CD14-positive monocyte (primary cell): ENCODE measurements around the gene DDAH1. TPM values are rescaled to one million over a fixed set of nuclear protein-coding genes. Genes with fewer than 3 reads are reported as not detected.

ENCODE experiments used
- DNase-seq, 3 donors: peaks; one replicate each; pipeline ENCODE4 v3.0.0-alpha.2; 2011 to 2022
- H2AFZ ChIP-seq: 2 replicates; pipeline ENCODE4 v1.6.0; 2012; ENCODE audit warnings: mild to moderate bottlenecking, low read depth, low read length, inconsistent platforms; ENCODE audit not compliant: insufficient read depth, poor library complexity, severe bottlenecking
- H3K27ac ChIP-seq, 2 donors: 1 replicate in 1 of 2; 2 replicates in 1 of 2; pipeline ENCODE4 v1.5.1; 2012 to 2013; ENCODE audit warnings: low read length in 2 of 2, control low read depth in 1 of 2, inconsistent platforms in 1 of 2, low read depth in 1 of 2, mild to moderate bottlenecking in 1 of 2
- H3K27me3 ChIP-seq, 2 donors: one replicate each; pipeline versions ENCODE4 v1.6.0 to v1.6.1; 2011 to 2013; ENCODE audit warnings: low read length in 2 of 2; ENCODE audit not compliant: control insufficient read depth in 2 of 2, insufficient read depth in 2 of 2
- H3K36me3 ChIP-seq, 2 donors: replicated peaks in 1 of 2; 1 replicate in 1 of 2; 2 replicates in 1 of 2; pipeline versions ENCODE4 v1.5.1 to v1.6.1; 2012 to 2013; ENCODE audit warnings: low read length in 2 of 2, control low read depth in 1 of 2, inconsistent platforms in 1 of 2, mild to moderate bottlenecking in 1 of 2; ENCODE audit not compliant: insufficient read depth in 2 of 2, control insufficient read depth in 1 of 2
- H3K4me1 ChIP-seq, 2 donors: 1 replicate in 1 of 2; 2 replicates in 1 of 2; pipeline versions ENCODE4 v1.5.1 to v1.6.1; 2012 to 2013; ENCODE audit warnings: low read length in 2 of 2, control low read depth in 1 of 2, inconsistent platforms in 1 of 2, mild to moderate bottlenecking in 1 of 2, moderate library complexity in 1 of 2; ENCODE audit not compliant: insufficient read depth in 2 of 2, control insufficient read depth in 1 of 2
- H3K4me2 ChIP-seq: replicated peaks from 2 replicates; pipeline ENCODE3; 2012; ENCODE audit warnings: low read length, moderate library complexity, mild to moderate bottlenecking; ENCODE audit not compliant: poor library complexity, severe bottlenecking; ENCODE audit errors: extremely low read depth
- H3K4me3 ChIP-seq, 3 experiments: fragments of 200-600 bp in 1 of 3; sonication (generic) in 1 of 3; replicated peaks in 1 of 3; 1 replicate in 2 of 3; 2 replicates in 1 of 3; pipeline ENCODE4 v1.5.1; 2011 to 2013; ENCODE audit warnings: low read length in 3 of 3, mild to moderate bottlenecking in 3 of 3, control low read depth in 2 of 3, low read depth in 2 of 3, inconsistent platforms in 1 of 3, moderate library complexity in 1 of 3
- H3K79me2 ChIP-seq: 2 replicates; pipeline ENCODE4 v1.6.0; 2012; ENCODE audit warnings: mild to moderate bottlenecking, control low read depth, inconsistent platforms, low read length, moderate library complexity; ENCODE audit not compliant: insufficient read depth
- H3K9ac ChIP-seq: 2 replicates; pipeline ENCODE4 v1.6.0; 2017; ENCODE audit warnings: low read length, mild to moderate bottlenecking; ENCODE audit not compliant: insufficient read depth, poor library complexity, severe bottlenecking
- H3K9me3 ChIP-seq, 2 donors: replicated peaks in 1 of 2; 1 replicate in 1 of 2; 2 replicates in 1 of 2; pipeline versions ENCODE4 v1.5.1 to v1.6.1; 2012 to 2013; ENCODE audit warnings: low read length in 2 of 2, control low read depth in 1 of 2; ENCODE audit not compliant: control insufficient read depth in 1 of 2, insufficient read depth in 1 of 2
- H4K20me1 ChIP-seq: 2 replicates; pipeline ENCODE4 v1.6.0; 2012; ENCODE audit warnings: mild to moderate bottlenecking, low read length, control low read depth, moderate library complexity; ENCODE audit not compliant: insufficient read depth
- H3K27ac Mint-ChIP-seq, 7 donors: one replicate each; pipeline ENCODE4 v1.8.0; 2020; ENCODE audit warnings: mild to moderate bottlenecking in 7 of 7, mixed read lengths in 7 of 7, moderate library complexity in 6 of 7, inconsistent platforms in 2 of 7
- H3K27me3 Mint-ChIP-seq, 3 donors: one replicate each; pipeline ENCODE4 v1.8.0; 2021 to 2022; ENCODE audit warnings: low read depth in 3 of 3, mild to moderate bottlenecking in 3 of 3, mixed read lengths in 3 of 3, moderate library complexity in 3 of 3, inconsistent platforms in 1 of 3
- H3K36me3 Mint-ChIP-seq, 2 donors: one replicate each; pipeline ENCODE4 v1.8.0; 2020; ENCODE audit warnings: mixed read lengths in 2 of 2, inconsistent platforms in 1 of 2, mild to moderate bottlenecking in 1 of 2
- H3K4me1 Mint-ChIP-seq: one replicate; pipeline ENCODE4 v1.8.0; 2020; ENCODE audit warnings: mild to moderate bottlenecking, mixed read lengths
- H3K4me3 Mint-ChIP-seq, 2 donors: one replicate each; pipeline ENCODE4 v1.8.0; 2020; ENCODE audit warnings: mild to moderate bottlenecking in 2 of 2, mixed read lengths in 2 of 2, moderate library complexity in 1 of 2
- H3K9me3 Mint-ChIP-seq, 7 donors: one replicate each; pipeline ENCODE4 v1.8.0; 2020 to 2022; ENCODE audit warnings: mixed read lengths in 7 of 7, mild to moderate bottlenecking in 6 of 7, moderate library complexity in 6 of 7, inconsistent platforms in 2 of 7
- WGBS: methylation state at CpG from one replicate; pipeline ENCODE4 v1.1.5; 2013; ENCODE audit warnings: missing lambda C conversion rate; ENCODE audit not compliant: insufficient coverage; 5-methylcytosine and 5-hydroxymethylcytosine counted together
- intact Hi-C, 2 donors: fragments of 100-400 bp; cut with micrococcal nuclease; formaldehyde crosslinking; loops; one replicate each; pipeline versions ENCODE4 v1.15.0 to v1.15.1; 2023
- polyA plus RNA-seq, 3 donors: library from polyadenylated mRNA; depleted of rRNA in 1 of 3; unstranded in 2 of 3; stranded (reverse) in 1 of 3; fragments of 300-500 nt in 2 of 3; fragments of >200 nt in 1 of 3; fragmentation: Illumina TruSeq in 2 of 3; gene quantifications; 1 replicate in 2 of 3; 2 replicates in 1 of 3; pipeline ENCODE4 v1.2.3, GENCODE V29; 2012 to 2021
- TF ChIP-seq, protein P1 (sequence below): fragments of 200-600 bp; IDR thresholded peaks from one replicate; pipeline ENCODE4 v1.8.0; 2022; ENCODE audit warnings: antibody characterized with exemption, mild to moderate bottlenecking

The DDAH1 gene
- polyA plus RNA-seq, 3 donors: not detected

DNA sequence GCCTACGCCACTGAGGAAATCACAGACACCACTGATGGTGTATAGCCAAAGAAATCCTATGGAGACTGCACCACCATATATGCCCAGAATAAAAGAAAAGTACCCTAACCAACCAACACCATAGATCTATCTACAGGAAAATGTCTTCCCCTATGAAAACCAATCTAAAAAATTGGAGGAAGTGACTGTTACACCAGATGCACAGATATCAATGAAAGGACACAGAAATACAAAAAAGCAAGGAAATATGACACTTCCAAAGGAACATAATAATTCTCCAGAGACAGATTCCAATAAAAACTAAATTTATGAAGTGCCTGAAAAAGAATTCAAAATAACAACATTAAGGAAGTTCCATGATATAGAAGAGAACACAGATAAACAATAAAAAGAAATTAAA, 131.8 kb downstream of the DDAH1 start:
- no peak overlapping the region for H3K4me3 ChIP-seq
- no peaks in the 10 kb centered on the region for H4K20me1 ChIP-seq
- H3K27me3 ChIP-seq: peaks cover 42 to 80% of the 10 kb centered on the region in 2 donors
- H3K27ac ChIP-seq: no peak overlapping the region
- H3K79me2 ChIP-seq: no peaks in the 10 kb centered on the region
- WGBS: 100% methylated on average over 1 of the region's 1 CpG
- H3K27ac Mint-ChIP-seq: no peak overlapping the region
- no peak for DNase-seq
- H3K4me2 ChIP-seq: no peak overlapping the region
- TF ChIP-seq, protein P1, sequence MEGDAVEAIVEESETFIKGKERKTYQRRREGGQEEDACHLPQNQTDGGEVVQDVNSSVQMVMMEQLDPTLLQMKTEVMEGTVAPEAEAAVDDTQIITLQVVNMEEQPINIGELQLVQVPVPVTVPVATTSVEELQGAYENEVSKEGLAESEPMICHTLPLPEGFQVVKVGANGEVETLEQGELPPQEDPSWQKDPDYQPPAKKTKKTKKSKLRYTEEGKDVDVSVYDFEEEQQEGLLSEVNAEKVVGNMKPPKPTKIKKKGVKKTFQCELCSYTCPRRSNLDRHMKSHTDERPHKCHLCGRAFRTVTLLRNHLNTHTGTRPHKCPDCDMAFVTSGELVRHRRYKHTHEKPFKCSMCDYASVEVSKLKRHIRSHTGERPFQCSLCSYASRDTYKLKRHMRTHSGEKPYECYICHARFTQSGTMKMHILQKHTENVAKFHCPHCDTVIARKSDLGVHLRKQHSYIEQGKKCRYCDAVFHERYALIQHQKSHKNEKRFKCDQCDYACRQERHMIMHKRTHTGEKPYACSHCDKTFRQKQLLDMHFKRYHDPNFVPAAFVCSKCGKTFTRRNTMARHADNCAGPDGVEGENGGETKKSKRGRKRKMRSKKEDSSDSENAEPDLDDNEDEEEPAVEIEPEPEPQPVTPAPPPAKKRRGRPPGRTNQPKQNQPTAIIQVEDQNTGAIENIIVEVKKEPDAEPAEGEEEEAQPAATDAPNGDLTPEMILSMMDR: no peak
- H3K9ac ChIP-seq: no peak overlapping the region
- H3K27me3 Mint-ChIP-seq: peaks cover 48 to 78% (median 54%) of the 10 kb centered on the region in 3 donors
- H3K4me3 Mint-ChIP-seq: peak overlapping the region in 1 of 2 donors; percentile 67
- H3K4me1 Mint-ChIP-seq: peaks cover 15% of the 10 kb centered on the region
- no peak overlapping the region for H2AFZ ChIP-seq
- peaks cover 0 to 8% of the 10 kb centered on the region in 2 donors for H3K36me3 Mint-ChIP-seq
- H3K36me3 ChIP-seq: no peaks in the 10 kb centered on the region
- H3K9me3 ChIP-seq: peaks cover 8 to 11% of the 10 kb centered on the region in 2 donors
- H3K9me3 Mint-ChIP-seq: peaks cover 12 to 23% (median 17%) of the 10 kb centered on the region in 7 donors
- H3K4me1 ChIP-seq: peaks cover 6 to 9% of the 10 kb centered on the region in 2 donors
- intact Hi-C loops: no loop called here

DNA sequence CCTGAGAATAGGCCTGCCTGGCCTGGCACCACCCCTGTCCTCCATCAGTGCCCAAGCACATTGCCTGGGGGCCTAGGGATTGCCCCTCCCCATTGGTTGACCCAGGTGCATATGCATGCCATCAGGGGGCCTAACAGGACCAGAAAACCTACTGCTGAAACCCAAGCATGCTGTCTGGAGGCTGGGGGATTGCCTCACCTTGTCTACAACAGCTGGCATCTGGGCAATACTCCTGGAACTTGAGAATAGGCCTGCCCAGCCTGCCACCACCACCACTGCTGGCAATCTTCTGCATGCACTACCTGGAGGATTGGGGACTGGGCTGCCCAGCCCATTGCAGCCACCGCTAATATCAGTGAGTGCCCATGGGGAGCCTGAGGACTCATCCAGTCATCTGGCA, 132.4 kb downstream of the DDAH1 start:
- Histone ChIP-seq H3K27me3 (peaks cover 37 to 75% of the 10 kb centered on the region in 2 donors), H3K9me3 (peaks cover 8 to 11% of the 10 kb centered on the region in 2 donors), H4K20me1 (no peaks in the 10 kb centered on the region), H3K4me3 (no peak overlapping the region), H3K36me3 (no peaks in the 10 kb centered on the region), H3K4me1 (peaks cover 6 to 9% of the 10 kb centered on the region in 2 donors), H3K27ac (no peak overlapping the region), H3K9ac (no peak overlapping the region), H3K4me2 (no peak overlapping the region), H3K79me2 (no peaks in the 10 kb centered on the region), H2AFZ (no peak overlapping the region)
- peaks cover 12 to 23% (median 17%) of the 10 kb centered on the region in 7 donors for H3K9me3 Mint-ChIP-seq
- peak overlapping the region in 1 of 2 donors; percentile 11 for H3K4me3 Mint-ChIP-seq
- H3K4me1 Mint-ChIP-seq: peaks cover 15% of the 10 kb centered on the region
- peaks cover 46 to 75% (median 51%) of the 10 kb centered on the region in 3 donors for H3K27me3 Mint-ChIP-seq
- TF ChIP-seq, protein P1: no peak
- no peak for DNase-seq
- WGBS: 100% methylated on average over 1 of the region's 1 CpG
- no peak overlapping the region for H3K27ac Mint-ChIP-seq
- intact Hi-C loops: no loop called here
- H3K36me3 Mint-ChIP-seq: peaks cover 0 to 8% of the 10 kb centered on the region in 2 donors
